Measurements from ENCODE around the gene PDE12.

GRCh38 chr3:57598765-57599360, 42.8 kb downstream of the PDE12 start:
- no peak for TF ChIP-seq GATA2 (IDR thresholded peaks at IDR 0.05; ENCODE audit: low read depth, low read length)
- no peak for TF ChIP-seq GATA3 (IDR thresholded peaks at IDR 0.05; ENCODE audit: low read depth, low read length)
